HEK293 (cell line): ENCODE results near the gene SYNGAP1.
"Not testable (repeated sequence)": the region's sequence is repeated elsewhere in the genome, so short reads cannot be mapped to it uniquely, and the experiment has no call there.

Source experiments
- CTCF ChIA-PET: fragments of 350-600 bp; formaldehyde crosslinking; extraction: SDS; loops from one replicate; lab custom pipeline; 2021; ENCODE audit warnings: antibody characterized with exemption; lab: Yijun Ruan, JAX
- POLR2A ChIA-PET: fragments of 300-600 bp; formaldehyde crosslinking; extraction: SDS; loops from one replicate; lab custom pipeline; 2020; ENCODE audit warnings: antibody characterized with exemption, inconsistent platforms; lab: Yijun Ruan, JAX
- H3K27ac ChIP-seq: fragments of 200-500 bp; sonication (Bioruptor generic); 2 replicates; pipeline ENCODE4 v1.5.1; 2014; ENCODE audit warnings: low read depth, low read length, control low read depth, inconsistent platforms; ENCODE audit errors: extremely low read depth
- H3K36me3 ChIP-seq, 2 experiments: fragments of 200-500 bp in 1 of 2; sonication (Bioruptor generic) in 1 of 2; 1 replicate in 1 of 2; 2 replicates in 1 of 2; pipeline ENCODE4 v1.5.1; 2014 to 2017; ENCODE audit warnings: inconsistent platforms in 2 of 2, low read length in 2 of 2; ENCODE audit not compliant: control insufficient read depth in 2 of 2, insufficient read depth in 1 of 2
- H3K4me1 ChIP-seq: fragments of 200-500 bp; sonication (Bioruptor generic); 2 replicates; pipeline ENCODE4 v1.5.1; 2014; ENCODE audit warnings: mild to moderate bottlenecking, low read length, inconsistent platforms; ENCODE audit not compliant: control insufficient read depth, insufficient read depth
- H3K4me3 ChIP-seq: 2 replicates; pipeline ENCODE4 v1.5.1; 2011; ENCODE audit warnings: low read depth, mild to moderate bottlenecking, control low read depth, low read length, moderate library complexity
- H3K9me3 ChIP-seq: fragments of 200-500 bp; sonication (Bioruptor generic); 2 replicates; pipeline ENCODE4 v1.5.1; 2014; ENCODE audit warnings: low read depth, low read length, inconsistent platforms; ENCODE audit not compliant: control insufficient read depth, insufficient read depth
- EGR2 ChIP-seq: fragments of 450-650 bp; formaldehyde crosslinking; IDR thresholded peaks from 2 replicates; pipeline ENCODE4 v1.5.1; 2016; ENCODE audit warnings: low read depth, missing biosample characterization, missing genetic modification characterization
- KLF9 ChIP-seq: fragments of 450-650 bp; formaldehyde crosslinking; IDR thresholded peaks from 2 replicates; pipeline ENCODE4 v1.5.1; 2016; ENCODE audit warnings: missing biosample characterization, missing genetic modification characterization, low read depth
- PRDM1 ChIP-seq: fragments of 450-650 bp; formaldehyde crosslinking; IDR thresholded peaks from 2 replicates; pipeline ENCODE4; 2016; ENCODE audit warnings: missing biosample characterization, missing genetic modification characterization
- SP7 ChIP-seq: fragments of 450-650 bp; formaldehyde crosslinking; IDR thresholded peaks from 2 replicates; pipeline ENCODE4 v1.5.1; 2016; ENCODE audit warnings: missing biosample characterization, missing genetic modification characterization
- WT1 ChIP-seq: fragments of 450-650 bp; formaldehyde crosslinking; IDR thresholded peaks from 2 replicates; pipeline ENCODE4 v1.5.1; 2016; ENCODE audit warnings: missing biosample characterization, missing genetic modification characterization
- ZBTB17 ChIP-seq: fragments of 450-650 bp; formaldehyde crosslinking; IDR thresholded peaks from 2 replicates; pipeline ENCODE4 v1.5.1; 2016; ENCODE audit warnings: missing biosample characterization, missing genetic modification characterization
- ZFHX2 ChIP-seq: fragments of 450-650 bp; formaldehyde crosslinking; conservative IDR thresholded peaks from 2 replicates; pipeline ENCODE4 v1.5.1; 2016; ENCODE audit warnings: missing biosample characterization, missing genetic modification characterization
- ZNF133 ChIP-seq: fragments of 450-650 bp; formaldehyde crosslinking; IDR thresholded peaks from 2 replicates; pipeline ENCODE4 v1.5.1; 2016; ENCODE audit warnings: missing biosample characterization, missing genetic modification characterization
- ZNF138 ChIP-seq: fragments of 450-650 bp; formaldehyde crosslinking; IDR thresholded peaks from 2 replicates; pipeline ENCODE4 v1.5.1; 2016; ENCODE audit warnings: missing biosample characterization, missing genetic modification characterization, borderline replicate concordance
- ZNF558 ChIP-seq: fragments of 450-650 bp; formaldehyde crosslinking; IDR thresholded peaks from 2 replicates; pipeline ENCODE4 v1.5.1; 2016; ENCODE audit warnings: missing biosample characterization, missing genetic modification characterization
- ZNF596 ChIP-seq: fragments of 450-650 bp; IDR thresholded peaks from 2 replicates; pipeline ENCODE4 v1.5.0; 2018; ENCODE audit warnings: missing biosample characterization, mild to moderate bottlenecking, missing genetic modification characterization, moderate library complexity
- ZNF626 ChIP-seq: fragments of 450-650 bp; sonication (Bioruptor Pico); formaldehyde crosslinking; IDR thresholded peaks from 2 replicates; pipeline ENCODE4 v1.5.1; 2018; ENCODE audit warnings: missing biosample characterization, missing genetic modification characterization, inconsistent platforms
- ZSCAN16 ChIP-seq: fragments of 450-650 bp; formaldehyde crosslinking; IDR thresholded peaks from 2 replicates; pipeline ENCODE4 v1.5.1; 2016; ENCODE audit warnings: missing biosample characterization, missing genetic modification characterization
- TF ChIP-seq, protein P1 (sequence below): fragments of 450-650 bp; formaldehyde crosslinking; IDR thresholded peaks from 2 replicates; pipeline ENCODE4 v1.5.1; 2016; ENCODE audit warnings: missing biosample characterization, missing genetic modification characterization
- TF ChIP-seq, protein P2 (sequence below): fragments of 450-650 bp; formaldehyde crosslinking; IDR thresholded peaks from 2 replicates; pipeline ENCODE4 v1.5.1; 2017; ENCODE audit warnings: missing biosample characterization, missing genetic modification characterization

Gene SYNGAP1

DNA sequence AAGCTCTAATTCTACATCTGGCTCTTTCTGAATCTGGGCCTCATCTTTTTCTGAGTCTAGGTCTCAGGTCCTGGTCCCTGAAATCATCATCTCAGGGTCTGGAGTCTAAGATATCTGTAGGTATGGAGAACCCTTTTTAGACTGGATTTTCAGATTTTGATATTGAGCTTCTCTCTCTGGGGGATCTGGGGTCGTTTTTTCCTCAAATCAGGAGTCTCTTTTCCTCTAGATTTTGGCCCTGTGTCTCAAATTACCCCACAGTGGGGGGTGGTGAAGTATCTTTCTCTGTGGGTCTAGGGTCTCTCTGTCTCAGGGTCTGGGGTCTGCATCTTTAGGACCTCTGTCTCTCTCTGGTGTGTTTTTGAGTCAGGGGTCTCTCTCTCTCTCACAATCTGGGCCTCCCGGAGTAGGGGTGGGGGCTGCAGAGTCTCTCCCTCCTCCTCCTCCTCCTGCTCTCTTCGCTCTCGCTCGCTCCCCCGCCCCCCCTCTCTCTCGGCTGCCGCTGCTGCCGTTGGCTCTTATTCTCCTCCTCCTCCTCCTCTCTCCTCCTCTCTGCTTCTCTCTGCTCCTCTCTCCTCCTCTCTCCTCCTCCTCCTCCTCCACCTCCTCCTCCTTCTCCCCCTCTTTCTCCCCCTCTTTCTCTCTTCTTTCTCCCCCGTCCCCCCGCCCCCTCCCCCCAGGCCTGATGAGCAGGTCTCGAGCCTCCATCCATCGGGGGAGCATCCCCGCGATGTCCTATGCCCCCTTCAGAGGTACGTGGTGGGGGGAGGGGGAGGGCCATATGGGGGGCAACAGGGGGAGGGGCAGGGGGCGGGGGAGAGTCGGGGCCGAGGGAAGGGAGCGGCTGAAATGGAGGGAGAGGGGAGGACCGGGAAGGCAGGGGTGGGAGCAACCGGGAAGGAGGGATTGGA is at the start of gene SYNGAP1:
TSS of gene SYNGAP1 (plus strand) at position 486 of the 911 bp plus-strand sequence. CDS start at position 686, 200 bp downstream.
- Histone ChIP-seq H3K4me3 (no peak within 1 kb of the TSS), H3K4me1 (peaks cover 2% of the 10 kb centered on the region), H3K36me3 (peaks cover 0 to 19% of the 10 kb centered on the region in 2 experiments; a peak in 1 of 3 replicates), H3K9me3 (no peaks in the 10 kb centered on the region), H3K27ac (no peak within 1 kb of the TSS; the same call in 1 of the 2 replicates)
- CTCF ChIA-PET, result interaction anchor here (0.6 to 2.2 kb wide), 10 partner anchors 8 to 1276 kb away, joined by 3 to 13 read pairs (median 6); partner anchors contain the start of gene B3GALT4
- TF ChIP-seq ZNF558 (tag by site-specific recombination) (no peak), WT1 (tag by site-specific recombination) (0 out of 2 replicates have a peak, but pooled peaks have one; percentile 19), EGR2 (peak; percentile 45; the same call in 1 of the 2 replicates), KLF9 (tag by site-specific recombination) (no peak), ZFHX2 (tag by site-specific recombination) (peak; percentile 40), ZNF596 (tag by site-specific recombination) (peak; percentile 53), ZNF626 (tag by site-specific recombination) (no peak), ZSCAN16 (tag by site-specific recombination) (peak; percentile 12; the same call in 1 of the 2 replicates), ZNF133 (tag by site-specific recombination) (no peak), PRDM1 (tag by site-specific recombination) (0 out of 2 replicates have a peak, but pooled peaks have one; percentile 24)
- TF ChIP-seq, protein P1, sequence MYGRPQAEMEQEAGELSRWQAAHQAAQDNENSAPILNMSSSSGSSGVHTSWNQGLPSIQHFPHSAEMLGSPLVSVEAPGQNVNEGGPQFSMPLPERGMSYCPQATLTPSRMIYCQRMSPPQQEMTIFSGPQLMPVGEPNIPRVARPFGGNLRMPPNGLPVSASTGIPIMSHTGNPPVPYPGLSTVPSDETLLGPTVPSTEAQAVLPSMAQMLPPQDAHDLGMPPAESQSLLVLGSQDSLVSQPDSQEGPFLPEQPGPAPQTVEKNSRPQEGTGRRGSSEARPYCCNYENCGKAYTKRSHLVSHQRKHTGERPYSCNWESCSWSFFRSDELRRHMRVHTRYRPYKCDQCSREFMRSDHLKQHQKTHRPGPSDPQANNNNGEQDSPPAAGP, result no peak
- TF ChIP-seq, all 188 proteins: peak for 6
- POLR2A ChIA-PET, result interaction anchor here (0.9 to 3.4 kb wide), 4 partner anchors 34 to 140 kb away, joined by 3 to 16 read pairs (median 9); partner anchors contain the start of genes ZBTB22 and ZBTB9

DNA sequence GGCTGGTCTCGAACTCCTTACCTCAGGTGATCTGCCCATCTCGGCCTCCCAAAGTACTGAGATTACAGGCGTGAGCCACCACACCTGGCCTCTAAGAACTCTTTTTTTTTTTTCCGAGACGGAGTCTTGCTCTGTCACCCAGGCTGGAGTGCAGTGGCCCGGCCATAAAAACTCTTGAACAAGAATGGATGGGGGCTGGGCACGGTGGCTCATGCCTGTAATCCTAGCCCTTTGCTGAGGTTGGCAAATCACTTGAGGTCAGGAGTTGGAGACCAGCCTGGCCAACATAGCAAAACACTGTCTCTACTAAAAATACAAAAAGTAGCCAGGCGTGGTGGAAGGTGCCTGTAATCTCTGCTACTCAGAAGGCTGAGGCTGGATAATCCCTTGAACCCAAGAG is 48.0 kb upstream of the SYNGAP1 start:
- CTCF ChIA-PET, result interaction anchor here (0.6 to 1.3 kb wide), 5 partner anchors 12 to 319 kb away, joined by 3 to 8 read pairs (median 4); no protein-coding TSS in a partner anchor
- H3K36me3 ChIP-seq, H3K27ac ChIP-seq, H3K9me3 ChIP-seq, POLR2A ChIA-PET, H3K4me3 ChIP-seq: not testable (repeated sequence)
- H3K4me1 ChIP-seq, result peaks cover 19% of the 10 kb centered on the region

DNA sequence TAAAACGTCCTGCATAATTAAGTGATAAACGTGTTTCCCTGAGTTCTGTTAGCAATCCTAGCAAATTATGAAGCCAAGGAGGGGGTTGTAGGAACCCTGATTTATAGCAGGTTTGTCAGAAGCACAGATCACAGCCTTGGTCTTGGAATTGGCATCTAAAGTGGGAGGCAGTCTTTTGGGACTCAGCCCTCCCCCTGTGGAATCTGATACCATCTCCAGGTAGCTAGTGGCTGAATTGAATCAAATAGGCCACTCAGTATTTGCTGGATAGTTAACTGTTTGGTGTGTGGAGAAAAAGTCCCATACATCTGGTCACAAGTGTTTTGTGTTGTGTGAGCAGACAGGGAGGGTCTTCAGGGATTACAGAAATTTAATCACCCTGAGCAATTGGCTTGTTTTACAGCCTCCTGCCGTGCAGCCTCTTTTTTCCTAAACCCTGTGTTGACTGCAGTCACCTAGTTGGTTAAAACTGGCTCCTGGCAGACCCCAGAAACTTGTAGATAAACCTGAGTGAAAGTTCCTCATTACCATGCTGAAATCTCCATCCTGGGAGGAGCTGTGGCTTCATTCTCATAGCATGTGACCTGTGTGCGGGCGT is 47.2 kb upstream of the SYNGAP1 start:
- peaks cover 19% of the 10 kb centered on the region for H3K4me1 ChIP-seq
- no peaks in the 10 kb centered on the region for H3K9me3 ChIP-seq
- ChIA-PET POLR2A (interaction anchor here (0.6 kb wide), 1 partner anchor 48 kb away, joined by 5 read pairs; no protein-coding TSS in a partner anchor), CTCF (interaction anchor here (0.6 to 1.3 kb wide), 6 partner anchors 12 to 226 kb away, joined by 3 to 8 read pairs (median 4); no protein-coding TSS in a partner anchor)
- H3K4me3 ChIP-seq, result no peak overlapping the region
- H3K27ac ChIP-seq, result no peak overlapping the region; the same call in 1 of the 2 replicates
- H3K36me3 ChIP-seq, result no peaks in the 10 kb centered on the region
- TF ChIP-seq ZNF138 (tag by site-specific recombination), result no peak
- TF ChIP-seq, protein P2, sequence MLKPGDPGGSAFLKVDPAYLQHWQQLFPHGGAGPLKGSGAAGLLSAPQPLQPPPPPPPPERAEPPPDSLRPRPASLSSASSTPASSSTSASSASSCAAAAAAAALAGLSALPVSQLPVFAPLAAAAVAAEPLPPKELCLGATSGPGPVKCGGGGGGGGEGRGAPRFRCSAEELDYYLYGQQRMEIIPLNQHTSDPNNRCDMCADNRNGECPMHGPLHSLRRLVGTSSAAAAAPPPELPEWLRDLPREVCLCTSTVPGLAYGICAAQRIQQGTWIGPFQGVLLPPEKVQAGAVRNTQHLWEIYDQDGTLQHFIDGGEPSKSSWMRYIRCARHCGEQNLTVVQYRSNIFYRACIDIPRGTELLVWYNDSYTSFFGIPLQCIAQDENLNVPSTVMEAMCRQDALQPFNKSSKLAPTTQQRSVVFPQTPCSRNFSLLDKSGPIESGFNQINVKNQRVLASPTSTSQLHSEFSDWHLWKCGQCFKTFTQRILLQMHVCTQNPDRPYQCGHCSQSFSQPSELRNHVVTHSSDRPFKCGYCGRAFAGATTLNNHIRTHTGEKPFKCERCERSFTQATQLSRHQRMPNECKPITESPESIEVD (tag by site-specific recombination), result peak; percentile 55
- TF ChIP-seq SP7 (tag by site-specific recombination), result 0 out of 2 replicates have a peak, but pooled peaks have one; percentile 13
- TF ChIP-seq ZBTB17 (tag by site-specific recombination), result peak; percentile 32; the same call in 1 of the 2 replicates
